GM18907 (cell line): Measurements from ENCODE around the gene MRPS5.

Experiments used
- ATAC-seq: cut with Tn5 transposase; IDR thresholded peaks from one replicate; pipeline ENCODE4 v1.9.1; 2021; ENCODE audit warnings: mild to moderate bottlenecking, moderate library complexity; ENCODE audit not compliant: unreplicated experiment

The MRPS5 gene

GRCh38 chr2:95061119-95061512 is 60.5 kb downstream of the MRPS5 start:
- ATAC-seq = no peak

GRCh38 chr2:95060446-95061118 is 61.0 kb downstream of the MRPS5 start:
- ATAC-seq = no peak

- ATAC-seq = no peak
Observed at GRCh38 chr2:95059656-95060370, 61.8 kb downstream of the MRPS5 start.

GRCh38 chr2:95058989-95059641 is 62.5 kb downstream of the MRPS5 start:
- no peak for ATAC-seq

- ATAC-seq = no peak
Observed at GRCh38 chr2:95058466-95058988, 63.1 kb downstream of the MRPS5 start.

- ATAC-seq = no peak
Observed at GRCh38 chr2:95057535-95058370, 63.9 kb downstream of the MRPS5 start.

- no peak for ATAC-seq
Observed at GRCh38 chr2:95056461-95057459, 64.8 kb downstream of the MRPS5 start.

- no peak for ATAC-seq
Observed at GRCh38 chr2:95056044-95056443, 65.6 kb downstream of the MRPS5 start.

- no peak for ATAC-seq
Observed at GRCh38 chr2:95055262-95055661, 66.3 kb downstream of the MRPS5 start.

GRCh38 chr2:95054016-95054415 is 67.6 kb downstream of the MRPS5 start:
- no peak for ATAC-seq

GRCh38 chr2:95053543-95053942 is 68.1 kb downstream of the MRPS5 start:
- ATAC-seq = no peak

- no peak for ATAC-seq
Observed at GRCh38 chr2:95052804-95053479, 68.7 kb downstream of the MRPS5 start.

- no peak for ATAC-seq
Observed at GRCh38 chr2:95052307-95052706, 69.3 kb downstream of the MRPS5 start.

GRCh38 chr2:95051626-95052025 is 70.0 kb downstream of the MRPS5 start:
- no peak for ATAC-seq

- no peak for ATAC-seq
Observed at GRCh38 chr2:95050385-95051300, 71.0 kb downstream of the MRPS5 start.

- no peak for ATAC-seq
Observed at GRCh38 chr2:95049961-95050360, 71.6 kb downstream of the MRPS5 start.

GRCh38 chr2:95049683-95049955 is 72.0 kb downstream of the MRPS5 start:
- ATAC-seq = no peak
